K562 (cell line): Measurements from ENCODE around the gene PTPN1. TPM values are rescaled to one million over a fixed set of nuclear protein-coding genes. Genes with fewer than 3 reads are reported as not detected.

ENCODE experiments used
- CCAR2 ChIP-seq: fragments of 200-400 bp; formaldehyde crosslinking; IDR thresholded peaks from 2 replicates; pipeline ENCODE4 v1.6.1; 2017; ENCODE audit warnings: mild to moderate bottlenecking, low read depth, low read length
- DACH1 ChIP-seq: fragments of 450-650 bp; IDR thresholded peaks from 2 replicates; pipeline ENCODE4 v1.6.1; 2018; ENCODE audit not compliant: partially characterized antibody
- KDM2B ChIP-seq: fragments of 250-450 bp; sonication (Bioruptor Pico); IDR thresholded peaks from 2 replicates; pipeline ENCODE4 v1.8.0; 2021; ENCODE audit warnings: mild to moderate bottlenecking, moderate library complexity
- PML ChIP-seq: IDR thresholded peaks from 2 replicates; pipeline ENCODE4 v1.6.1; 2012; ENCODE audit warnings: low read length, inconsistent platforms
- POLR2G ChIP-seq: fragments of 200-400 bp; formaldehyde crosslinking; IDR thresholded peaks from 2 replicates; pipeline ENCODE4 v1.6.1; 2017; ENCODE audit warnings: low read depth, mild to moderate bottlenecking, antibody characterized with exemption, low read length, moderate library complexity
- SMARCB1 ChIP-seq: IDR thresholded peaks from 2 replicates; pipeline ENCODE4 v1.6.1; 2011; ENCODE audit warnings: improper control_type of control experiment, low read depth; ENCODE audit not compliant: insufficient read length
- polyA plus RNA-seq, 8 experiments: library from polyadenylated mRNA; depleted of rRNA in 4 of 8; stranded (reverse) in 5 of 8; unstranded in 3 of 8; fragments of >200 nt; fragmentation: Nextera tagmentation in 2 of 8; fragmentation: Illumina TruSeq in 1 of 8; extraction: Ambion mirVana in 2 of 8; extraction: Trizol in 1 of 8; gene quantifications; 2 replicates each; pipeline versions ENCODE4 v1.2.1 to v1.2.3, GENCODE V29; 2011 to 2014; ENCODE audit warnings: inconsistent platforms in 1 of 8, missing spikeins in 1 of 8
- total RNA-seq, 7 experiments: library from RNA; depleted of rRNA in 6 of 7; stranded (reverse); fragments of >200 nt in 6 of 7; fragmentation: Illumina TruSeq in 2 of 7; extraction: Trizol in 2 of 7; gene quantifications; 2 replicates each; pipeline versions ENCODE4 v1.2.1 to v1.2.3, GENCODE V29; 2011 to 2021; ENCODE audit warnings: low replicate concordance in 1 of 7
- TF ChIP-seq, protein P1 (sequence below): fragments of 250-450 bp; sonication (Bioruptor Pico); IDR thresholded peaks from 2 replicates; pipeline ENCODE4 v1.8.0; 2022; ENCODE audit warnings: moderate library complexity, mild to moderate bottlenecking, inconsistent platforms
- TF ChIP-seq, protein P2 (sequence below): sonication (generic); formaldehyde crosslinking; IDR thresholded peaks from 2 replicates; pipeline ENCODE4 v1.9.0; 2022; ENCODE audit warnings: mild to moderate bottlenecking, missing genetic modification reagents

Gene PTPN1
- total and polyA plus RNA-seq, 9 of the 15 experiments (the other 6 are each of a cell fraction or from before 2014, with no cell fraction given) = 11.0 to 85.3 (median 54.0) TPM

DNA sequence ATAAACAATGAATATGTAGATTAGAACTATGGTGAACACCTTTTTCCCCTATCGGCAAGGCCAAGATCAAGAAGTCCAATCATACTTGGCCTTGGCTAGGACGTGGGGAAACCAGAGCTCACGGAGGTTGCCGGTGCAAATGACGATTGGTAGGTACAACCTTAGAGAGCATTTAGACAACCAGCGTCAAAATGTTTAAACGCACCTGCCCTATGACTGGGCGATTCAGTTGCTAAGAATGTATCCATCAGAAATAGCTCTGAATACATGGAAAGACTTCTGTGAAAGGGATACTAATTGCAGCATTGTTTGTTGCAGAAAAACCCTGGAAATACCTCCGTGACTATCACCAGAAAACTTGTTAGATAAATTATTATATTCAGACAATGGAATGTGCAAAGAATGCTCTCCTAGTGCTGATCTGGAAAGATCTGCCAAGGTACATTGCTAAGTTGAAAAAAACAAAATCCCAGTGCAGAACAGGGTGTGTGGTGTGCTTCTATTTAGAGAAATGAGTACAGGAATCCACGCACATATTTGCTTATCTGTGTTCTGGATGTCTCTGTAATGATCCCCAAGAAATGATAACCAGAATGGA is 48.0 kb upstream of the PTPN1 start (continued):
- TF ChIP-seq, protein P1, sequence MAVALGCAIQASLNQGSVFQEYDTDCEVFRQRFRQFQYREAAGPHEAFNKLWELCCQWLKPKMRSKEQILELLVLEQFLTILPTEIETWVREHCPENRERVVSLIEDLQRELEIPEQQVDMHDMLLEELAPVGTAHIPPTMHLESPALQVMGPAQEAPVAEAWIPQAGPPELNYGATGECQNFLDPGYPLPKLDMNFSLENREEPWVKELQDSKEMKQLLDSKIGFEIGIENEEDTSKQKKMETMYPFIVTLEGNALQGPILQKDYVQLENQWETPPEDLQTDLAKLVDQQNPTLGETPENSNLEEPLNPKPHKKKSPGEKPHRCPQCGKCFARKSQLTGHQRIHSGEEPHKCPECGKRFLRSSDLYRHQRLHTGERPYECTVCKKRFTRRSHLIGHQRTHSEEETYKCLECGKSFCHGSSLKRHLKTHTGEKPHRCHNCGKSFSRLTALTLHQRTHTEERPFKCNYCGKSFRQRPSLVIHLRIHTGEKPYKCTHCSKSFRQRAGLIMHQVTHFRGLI (CRISPR knock-in tag) = no peak
- TF ChIP-seq SMARCB1 (no peak), CCAR2 (no peak), PML (no peak), DACH1 (no peak), KDM2B (no peak), POLR2G (no peak)
- TF ChIP-seq, protein P2, sequence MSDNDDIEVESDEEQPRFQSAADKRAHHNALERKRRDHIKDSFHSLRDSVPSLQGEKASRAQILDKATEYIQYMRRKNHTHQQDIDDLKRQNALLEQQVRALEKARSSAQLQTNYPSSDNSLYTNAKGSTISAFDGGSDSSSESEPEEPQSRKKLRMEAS (CRISPR knock-in tag) = no peak
